Caki2 (cell line): ENCODE data around the gene CMPK2. TPM values are rescaled to one million over a fixed set of nuclear protein-coding genes. Genes with fewer than 3 reads are reported as not detected.
A peak's percentile ranks its signal among the peaks of the same experiment; 100 is the strongest.
"Not testable (repeated sequence)": the region's sequence is repeated elsewhere in the genome, so short reads cannot be mapped to it uniquely, and the experiment has no call there.

ENCODE experiments used
- DNase-seq: peaks from one replicate; pipeline ENCODE4 v3.0.0-alpha.2; 2015; ENCODE audit warnings: low read depth
- in situ Hi-C: cut with HindIII; loops from 2 replicates; pipeline ENCODE4 v1.10.0; 2016; ENCODE audit warnings: low sequenced_read_pairs, low pct_unique_long_range_greater_than_20kb, mixed read lengths
- total RNA-seq: library from RNA; depleted of rRNA; stranded (reverse); fragments of >200 nt; shearing (Covaris generic); gene quantifications from 2 replicates; pipeline ENCODE4 v1.2.3, GENCODE V29; 2014; ENCODE audit warnings: low replicate concordance

CMPK2 gene
- total RNA-seq, 1 experiment from 2014 or later, result 4.2 TPM

GRCh38 chr2:6883448-6884122 lies 17.9 kb upstream of the CMPK2 start:
- in situ Hi-C loops, result no loop called here
- no peak for DNase-seq

- in situ Hi-C loops, result no loop called here
- DNase-seq, result no peak
Measured at GRCh38 chr2:6881516-6881915, 15.8 kb upstream of the CMPK2 start.

GRCh38 chr2:6881046-6881445 lies 15.3 kb upstream of the CMPK2 start:
- no peak for DNase-seq
- in situ Hi-C loops, result no loop called here

GRCh38 chr2:6880200-6880733 lies 14.6 kb upstream of the CMPK2 start:
- in situ Hi-C loops, result no loop called here
- no peak for DNase-seq

GRCh38 chr2:6879011-6879410 lies 13.3 kb upstream of the CMPK2 start:
- no peak for DNase-seq
- in situ Hi-C loops, result no loop called here

GRCh38 chr2:6878549-6878948 lies 12.8 kb upstream of the CMPK2 start:
- DNase-seq, result no peak
- in situ Hi-C loops, result no loop called here

- DNase-seq, result peak; percentile 49
Measured at GRCh38 chr2:6877402-6878304, 11.9 kb upstream of the CMPK2 start, which contains the start of gene RSAD2. Gene RSAD2 (plus strand): TSS chr2:6877777. CDS start chr2:6877801, 24 bp downstream.

GRCh38 chr2:6876309-6876708 lies 10.6 kb upstream of the CMPK2 start:
- in situ Hi-C loops, result no loop called here
- DNase-seq, result no peak

More at GRCh38 chr2:6877402-6878304, 11.9 kb upstream of the CMPK2 start, which contains the start of gene RSAD2:
- in situ Hi-C loops, result no loop called here

- DNase-seq, result no peak
- in situ Hi-C loops, result no loop called here
Measured at GRCh38 chr2:6874032-6874431, 8.3 kb upstream of the CMPK2 start.

GRCh38 chr2:6872394-6872793 lies 6.7 kb upstream of the CMPK2 start:
- in situ Hi-C loops, result no loop called here
- no peak for DNase-seq

- in situ Hi-C loops, result no loop called here
- no peak for DNase-seq
Measured at GRCh38 chr2:6866982-6867381, 1.3 kb upstream of the CMPK2 start.

GRCh38 chr2:6866275-6866671 lies 566 bp upstream of the CMPK2 start:
- in situ Hi-C loops, result no loop called here
- peak; percentile 60 for DNase-seq

- no peak for DNase-seq
- in situ Hi-C loops, result no loop called here
Measured at GRCh38 chr2:6864923-6865345, 773 bp downstream of the CMPK2 start.

- no peak for DNase-seq
Measured at GRCh38 chr2:6864231-6864754, 1.4 kb downstream of the CMPK2 start.

GRCh38 chr2:6863792-6864191 lies 1.9 kb downstream of the CMPK2 start:
- DNase-seq, result no peak
- in situ Hi-C loops, result no loop called here

More at GRCh38 chr2:6864231-6864754, 1.4 kb downstream of the CMPK2 start:
- in situ Hi-C loops, result no loop called here

- in situ Hi-C loops, result no loop called here
- no peak for DNase-seq
Measured at GRCh38 chr2:6860296-6860695, 5.4 kb downstream of the CMPK2 start.

GRCh38 chr2:6858466-6859027 lies 7.2 kb downstream of the CMPK2 start:
- DNase-seq, in situ Hi-C loops: not testable (repeated sequence)

GRCh38 chr2:6856548-6856920 lies 9.2 kb downstream of the CMPK2 start:
- in situ Hi-C loops, result no loop called here
- no peak for DNase-seq
